ENCODE results near the gene ATRX.

DNA sequence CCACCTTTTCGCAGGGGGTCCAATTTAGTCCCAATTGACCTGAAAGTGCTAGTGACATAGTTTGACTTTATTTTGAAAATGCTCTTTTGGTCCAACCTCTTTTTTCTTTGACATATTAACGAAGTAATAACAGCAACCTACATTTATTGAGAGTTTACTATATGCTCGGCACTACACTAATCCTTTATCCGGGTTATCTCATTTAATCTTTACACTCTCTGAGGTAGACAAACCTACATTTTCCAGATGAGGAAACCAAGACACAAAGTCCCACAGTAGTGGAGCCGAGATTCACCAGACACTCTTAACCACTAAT lies 307 bp upstream of the ATRX start:
- TF ChIP-seq CTCF (IDR thresholded peaks at IDR 0.05; ENCODE audit: poor library complexity) (no peak), EZH2 (IDR thresholded peaks at IDR 0.05; ENCODE audit: borderline replicate concordance) (no peak), EZH2phosphoT487 (IDR thresholded peaks at IDR 0.05; ENCODE audit: low read depth, severe bottlenecking, unreplicated experiment) (no peak)

Data from hepatocyte (in vitro differentiated cells).